ENCODE data around the gene AGPAT2. TPM values are rescaled to one million over a fixed set of nuclear protein-coding genes. Genes with fewer than 3 reads are reported as not detected.
"Not testable (repeated sequence)": the region's sequence is repeated elsewhere in the genome, so short reads cannot be mapped to it uniquely, and the experiment has no call there.

AGPAT2 gene
- total RNA-seq, 1 donor from 2014 or later, result 30.8 TPM

DNA sequence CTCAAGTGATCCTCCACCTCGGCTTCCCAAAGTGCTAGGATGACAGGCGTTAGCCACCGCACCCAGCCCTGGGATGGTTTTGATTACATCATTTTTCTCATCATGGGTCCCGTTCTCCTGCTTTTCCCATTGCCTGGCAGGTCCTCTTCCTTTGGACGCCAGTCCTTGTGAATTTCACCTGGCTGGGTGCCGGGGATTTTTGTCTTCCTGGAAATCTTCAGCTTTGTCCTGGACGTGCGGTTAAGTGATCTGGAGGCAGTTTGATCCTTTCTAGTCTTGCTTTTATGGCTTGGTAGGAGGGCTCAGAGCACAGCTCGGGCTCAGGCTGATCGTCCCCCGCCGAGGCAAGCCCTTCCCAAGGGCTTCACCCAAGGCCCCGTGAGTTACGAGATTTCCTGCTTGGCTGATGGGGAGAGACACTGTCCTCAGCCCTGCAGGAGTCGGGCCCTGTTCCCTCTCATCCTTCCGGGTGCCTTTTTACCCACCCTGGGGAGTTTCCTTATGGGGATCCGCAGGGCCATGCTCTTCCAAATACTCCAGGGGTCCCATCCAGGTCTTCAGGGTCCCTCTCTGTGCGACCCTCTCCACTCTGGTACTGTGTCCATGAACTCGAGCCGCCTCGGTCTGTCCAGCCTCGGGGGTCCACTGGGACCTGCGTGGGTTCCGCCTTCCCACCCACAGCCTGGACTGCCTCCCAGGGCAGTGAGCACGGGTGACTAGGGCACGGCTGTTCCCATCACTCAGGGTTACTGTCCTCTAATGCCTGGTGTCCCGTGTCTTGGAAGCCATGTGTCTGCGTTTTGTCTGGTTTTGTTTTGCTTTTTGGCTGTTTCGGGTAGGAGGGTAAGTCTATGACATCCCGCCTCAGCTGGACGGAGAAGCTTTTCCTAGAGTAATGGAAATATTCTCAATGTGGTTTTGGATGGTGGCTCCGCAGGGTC lies 46.8 kb downstream of the AGPAT2 start:
- FAIRE-seq (no peak), DNase-seq (ENCODE audit: low read depth) (no peak)
- H2AFZ ChIP-seq (ENCODE audit: low read depth, low read length), result no peak overlapping the region
- H3K4me1 Mint-ChIP-seq (ENCODE audit: low read depth, unreplicated experiment), result no peaks in the 10 kb centered on the region
- peaks cover 4% of the 10 kb centered on the region for H3K27me3 ChIP-seq (ENCODE audit: insufficient read depth, low read length)
- peaks cover 21% of the 10 kb centered on the region for H3K27me3 Mint-ChIP-seq (ENCODE audit: low read depth, unreplicated experiment)
- peaks cover 3% of the 10 kb centered on the region for H3K9me3 Mint-ChIP-seq (ENCODE audit: unreplicated experiment)
- TF ChIP-seq, protein P1, sequence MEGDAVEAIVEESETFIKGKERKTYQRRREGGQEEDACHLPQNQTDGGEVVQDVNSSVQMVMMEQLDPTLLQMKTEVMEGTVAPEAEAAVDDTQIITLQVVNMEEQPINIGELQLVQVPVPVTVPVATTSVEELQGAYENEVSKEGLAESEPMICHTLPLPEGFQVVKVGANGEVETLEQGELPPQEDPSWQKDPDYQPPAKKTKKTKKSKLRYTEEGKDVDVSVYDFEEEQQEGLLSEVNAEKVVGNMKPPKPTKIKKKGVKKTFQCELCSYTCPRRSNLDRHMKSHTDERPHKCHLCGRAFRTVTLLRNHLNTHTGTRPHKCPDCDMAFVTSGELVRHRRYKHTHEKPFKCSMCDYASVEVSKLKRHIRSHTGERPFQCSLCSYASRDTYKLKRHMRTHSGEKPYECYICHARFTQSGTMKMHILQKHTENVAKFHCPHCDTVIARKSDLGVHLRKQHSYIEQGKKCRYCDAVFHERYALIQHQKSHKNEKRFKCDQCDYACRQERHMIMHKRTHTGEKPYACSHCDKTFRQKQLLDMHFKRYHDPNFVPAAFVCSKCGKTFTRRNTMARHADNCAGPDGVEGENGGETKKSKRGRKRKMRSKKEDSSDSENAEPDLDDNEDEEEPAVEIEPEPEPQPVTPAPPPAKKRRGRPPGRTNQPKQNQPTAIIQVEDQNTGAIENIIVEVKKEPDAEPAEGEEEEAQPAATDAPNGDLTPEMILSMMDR (IDR thresholded peaks at IDR 0.05; ENCODE audit: insufficient read depth, low read depth, low read length), result no peak
- TF ChIP-seq EZH2 (IDR thresholded peaks at IDR 0.05; ENCODE audit: insufficient read depth, low read length), result no peak
- H3K4me3 Mint-ChIP-seq (ENCODE audit: unreplicated experiment), result no peak overlapping the region
- no peaks in the 10 kb centered on the region for H3K9me3 ChIP-seq (ENCODE audit: insufficient read depth, low read depth, low read length)
- H3K4me1 ChIP-seq (ENCODE audit: insufficient read depth, low read length), result peaks cover 8% of the 10 kb centered on the region
- H3K36me3 ChIP-seq (ENCODE audit: insufficient read depth, low read length), result no peaks in the 10 kb centered on the region
- no peaks in the 10 kb centered on the region for H4K20me1 ChIP-seq (ENCODE audit: insufficient read depth, low read length)
- no peak overlapping the region for H3K4me2 ChIP-seq (ENCODE audit: low read length)
- H3K4me3 ChIP-seq (ENCODE audit: insufficient read depth, low read depth, low read length), result no peak overlapping the region
- H3K36me3 Mint-ChIP-seq (ENCODE audit: low read depth, unreplicated experiment), result no peaks in the 10 kb centered on the region
- no peaks in the 10 kb centered on the region for H3K79me2 ChIP-seq (ENCODE audit: insufficient read depth, low read length)
- H3K9ac ChIP-seq (ENCODE audit: low read length), result no peak overlapping the region
- H3K27ac Mint-ChIP-seq (ENCODE audit: unreplicated experiment), result no peak overlapping the region
- H3K27ac ChIP-seq (ENCODE audit: low read depth, low read length), result no peak overlapping the region

DNA sequence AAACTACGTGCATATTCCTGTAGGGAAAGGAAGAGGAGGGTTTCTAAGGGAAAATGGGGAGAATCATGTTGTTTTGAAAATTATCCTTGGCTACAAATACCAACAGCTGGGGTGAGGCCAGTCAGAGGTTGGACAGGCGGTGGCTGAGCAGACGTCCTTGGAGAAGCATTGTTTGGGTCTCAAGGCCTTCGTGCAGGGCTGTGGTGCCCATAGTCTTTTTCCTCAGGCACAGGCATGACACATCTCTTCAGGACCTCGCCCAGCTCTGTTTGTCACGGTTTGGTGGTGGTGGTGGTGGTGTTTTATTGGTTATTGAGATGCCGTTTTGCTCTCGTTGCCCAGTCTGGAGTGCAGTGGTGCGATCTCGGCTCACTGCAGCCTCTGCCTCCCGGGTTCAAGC lies 52.4 kb downstream of the AGPAT2 start:
- DNase-seq (ENCODE audit: low read depth) (no peak), FAIRE-seq (no peak)
- H3K4me3 ChIP-seq (ENCODE audit: insufficient read depth, low read depth, low read length), result no peak overlapping the region
- no peak overlapping the region for H3K9ac ChIP-seq (ENCODE audit: low read length)
- H3K4me1 ChIP-seq (ENCODE audit: insufficient read depth, low read length), result no peaks in the 10 kb centered on the region
- Mint-ChIP-seq H3K9me3 (ENCODE audit: unreplicated experiment) (no peaks in the 10 kb centered on the region), H3K4me3 (ENCODE audit: unreplicated experiment) (no peak overlapping the region), H3K27me3 (ENCODE audit: low read depth, unreplicated experiment) (peaks cover 6% of the 10 kb centered on the region), H3K27ac (ENCODE audit: unreplicated experiment) (no peak overlapping the region), H3K4me1 (ENCODE audit: low read depth, unreplicated experiment) (no peaks in the 10 kb centered on the region), H3K36me3 (ENCODE audit: low read depth, unreplicated experiment) (no peaks in the 10 kb centered on the region)
- TF ChIP-seq, protein P1 (IDR thresholded peaks at IDR 0.05; ENCODE audit: insufficient read depth, low read depth, low read length), result no peak
- TF ChIP-seq EZH2 (IDR thresholded peaks at IDR 0.05; ENCODE audit: insufficient read depth, low read length), result no peak
- no peak overlapping the region for H3K27ac ChIP-seq (ENCODE audit: low read depth, low read length)
- H3K36me3 ChIP-seq (ENCODE audit: insufficient read depth, low read length), result no peaks in the 10 kb centered on the region
- no peak overlapping the region for H3K4me2 ChIP-seq (ENCODE audit: low read length)
- no peaks in the 10 kb centered on the region for H3K9me3 ChIP-seq (ENCODE audit: insufficient read depth, low read depth, low read length)
- H2AFZ ChIP-seq (ENCODE audit: low read depth, low read length), result no peak overlapping the region
- H3K27me3 ChIP-seq (ENCODE audit: insufficient read depth, low read length), result no peaks in the 10 kb centered on the region
- H3K79me2 ChIP-seq (ENCODE audit: insufficient read depth, low read length), result no peaks in the 10 kb centered on the region
- peaks cover 8% of the 10 kb centered on the region for H4K20me1 ChIP-seq (ENCODE audit: insufficient read depth, low read length)

DNA sequence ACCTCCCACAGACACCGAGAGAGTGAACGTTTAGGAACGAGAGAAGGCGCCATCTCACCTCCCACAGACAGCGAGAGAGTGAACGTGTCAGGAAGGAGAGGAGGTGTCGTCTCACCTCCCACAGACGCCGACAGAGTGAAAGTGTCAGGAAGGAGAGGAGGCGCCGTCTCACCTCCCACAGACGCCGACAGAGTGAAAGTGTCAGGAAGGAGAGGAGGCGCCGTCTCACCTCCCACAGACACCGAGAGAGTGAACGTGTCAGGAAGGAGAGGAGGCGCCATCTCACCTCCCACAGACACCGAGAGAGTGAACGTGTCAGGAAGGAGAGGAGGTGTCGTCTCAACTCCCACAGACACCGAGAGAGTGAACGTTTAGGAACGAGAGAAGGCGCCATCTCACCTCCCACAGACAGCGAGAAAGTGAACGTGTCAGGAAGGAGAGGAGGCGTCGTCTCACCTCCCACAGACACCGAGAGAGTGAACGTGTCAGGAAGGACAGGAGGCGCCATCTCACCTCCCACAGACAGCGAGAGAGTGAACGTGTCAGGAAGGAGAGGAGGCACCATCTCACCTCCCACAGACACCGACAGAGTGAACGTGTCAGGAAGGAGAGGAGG lies 54.7 kb downstream of the AGPAT2 start:
- not testable (repeated sequence) for H3K27me3 ChIP-seq (ENCODE audit: insufficient read depth, low read length); H3K36me3 Mint-ChIP-seq (ENCODE audit: low read depth, unreplicated experiment); H3K27ac ChIP-seq (ENCODE audit: low read depth, low read length); H3K27ac Mint-ChIP-seq (ENCODE audit: unreplicated experiment); H3K4me1 ChIP-seq (ENCODE audit: insufficient read depth, low read length); H4K20me1 ChIP-seq (ENCODE audit: insufficient read depth, low read length); H3K4me3 Mint-ChIP-seq (ENCODE audit: unreplicated experiment); DNase-seq (ENCODE audit: low read depth); H3K79me2 ChIP-seq (ENCODE audit: insufficient read depth, low read length); FAIRE-seq; H3K9me3 ChIP-seq (ENCODE audit: insufficient read depth, low read depth, low read length); H3K27me3 Mint-ChIP-seq (ENCODE audit: low read depth, unreplicated experiment); H3K9ac ChIP-seq (ENCODE audit: low read length); H3K4me1 Mint-ChIP-seq (ENCODE audit: low read depth, unreplicated experiment); H2AFZ ChIP-seq (ENCODE audit: low read depth, low read length); H3K9me3 Mint-ChIP-seq (ENCODE audit: unreplicated experiment); H3K36me3 ChIP-seq (ENCODE audit: insufficient read depth, low read length); H3K4me3 ChIP-seq (ENCODE audit: insufficient read depth, low read depth, low read length); H3K4me2 ChIP-seq (ENCODE audit: low read length)

DNA sequence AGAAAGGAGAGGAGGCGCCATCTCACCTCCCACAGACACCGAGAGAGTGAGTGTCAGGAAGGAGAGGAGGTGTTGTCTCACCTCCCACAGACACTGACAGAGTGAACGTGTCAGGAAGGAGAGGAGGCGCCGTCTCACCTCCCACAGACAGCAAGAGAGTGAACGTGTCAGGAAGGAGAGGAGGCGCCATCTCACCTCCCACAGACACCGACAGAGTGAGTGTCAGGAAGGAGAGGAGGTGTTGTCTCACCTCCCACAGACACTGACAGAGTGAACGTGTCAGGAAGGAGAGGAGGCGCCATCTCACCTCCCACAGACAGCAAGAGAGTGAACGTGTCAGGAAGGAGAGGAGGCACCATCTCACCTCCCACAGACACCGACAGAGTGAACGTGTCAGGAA lies 55.2 kb downstream of the AGPAT2 start:
- not testable (repeated sequence) for H3K27me3 Mint-ChIP-seq (ENCODE audit: low read depth, unreplicated experiment); H4K20me1 ChIP-seq (ENCODE audit: insufficient read depth, low read length); H3K4me2 ChIP-seq (ENCODE audit: low read length); DNase-seq (ENCODE audit: low read depth); H3K27ac ChIP-seq (ENCODE audit: low read depth, low read length); H3K9me3 ChIP-seq (ENCODE audit: insufficient read depth, low read depth, low read length); H3K27me3 ChIP-seq (ENCODE audit: insufficient read depth, low read length); H3K4me3 ChIP-seq (ENCODE audit: insufficient read depth, low read depth, low read length); H3K36me3 Mint-ChIP-seq (ENCODE audit: low read depth, unreplicated experiment); H2AFZ ChIP-seq (ENCODE audit: low read depth, low read length); H3K9me3 Mint-ChIP-seq (ENCODE audit: unreplicated experiment); H3K4me1 ChIP-seq (ENCODE audit: insufficient read depth, low read length); H3K4me3 Mint-ChIP-seq (ENCODE audit: unreplicated experiment); H3K27ac Mint-ChIP-seq (ENCODE audit: unreplicated experiment); H3K4me1 Mint-ChIP-seq (ENCODE audit: low read depth, unreplicated experiment); FAIRE-seq; H3K36me3 ChIP-seq (ENCODE audit: insufficient read depth, low read length); H3K79me2 ChIP-seq (ENCODE audit: insufficient read depth, low read length); H3K9ac ChIP-seq (ENCODE audit: low read length)
